Globus pallidus (tissue), 1 donor: ENCODE measurements around the gene ASB10.

ENCODE experiments used
- DNase-seq: peaks from one replicate; pipeline ENCODE4 v3.0.0-alpha.2; 2015; ENCODE audit warnings: low spot score

ASB10 gene, protein sequence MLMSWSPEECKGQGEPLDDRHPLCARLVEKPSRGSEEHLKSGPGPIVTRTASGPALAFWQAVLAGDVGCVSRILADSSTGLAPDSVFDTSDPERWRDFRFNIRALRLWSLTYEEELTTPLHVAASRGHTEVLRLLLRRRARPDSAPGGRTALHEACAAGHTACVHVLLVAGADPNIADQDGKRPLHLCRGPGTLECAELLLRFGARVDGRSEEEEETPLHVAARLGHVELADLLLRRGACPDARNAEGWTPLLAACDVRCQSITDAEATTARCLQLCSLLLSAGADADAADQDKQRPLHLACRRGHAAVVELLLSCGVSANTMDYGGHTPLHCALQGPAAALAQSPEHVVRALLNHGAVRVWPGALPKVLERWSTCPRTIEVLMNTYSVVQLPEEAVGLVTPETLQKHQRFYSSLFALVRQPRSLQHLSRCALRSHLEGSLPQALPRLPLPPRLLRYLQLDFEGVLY

DNA sequence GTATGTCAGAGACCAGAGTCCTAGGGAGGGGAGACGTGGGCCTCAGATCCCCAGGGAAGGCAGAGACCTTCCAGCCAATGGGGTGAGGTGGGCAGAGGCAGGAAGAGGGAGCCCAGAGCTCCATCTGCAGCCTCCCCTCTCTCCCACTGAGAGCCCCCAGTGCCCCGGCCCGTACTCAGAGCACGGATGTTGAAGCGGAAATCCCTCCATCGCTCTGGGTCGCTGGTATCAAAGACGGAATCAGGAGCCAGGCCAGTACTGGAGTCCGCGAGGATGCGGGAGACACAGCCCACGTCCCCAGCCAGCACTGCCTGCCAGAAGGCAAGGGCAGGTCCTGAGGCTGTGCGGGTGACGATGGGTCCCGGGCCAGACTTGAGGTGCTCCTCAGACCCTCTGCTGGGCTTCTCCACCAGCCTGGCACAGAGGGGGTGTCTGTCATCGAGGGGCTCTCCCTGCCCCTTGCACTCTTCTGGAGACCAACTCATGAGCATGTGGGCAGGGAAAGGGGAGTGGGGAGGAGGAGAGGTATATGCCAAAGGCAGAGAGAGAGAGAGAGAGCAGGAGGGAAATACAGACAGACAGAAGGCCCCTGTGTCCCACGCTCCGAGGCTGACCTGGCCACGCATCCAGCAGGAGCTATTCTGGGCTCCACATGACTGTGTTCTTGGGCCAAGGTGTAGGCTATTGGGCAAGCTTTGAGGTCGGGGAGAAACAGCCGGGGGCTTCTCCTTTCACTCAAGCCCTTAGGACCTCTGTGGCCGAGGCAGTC is at the start of gene ASB10:
Gene ASB10, minus strand, starts transcription at position 611 of the 769 bp plus-strand sequence. Its CDS starts 120 bp downstream, at position 491.
- DNase-seq, result no peak

DNA sequence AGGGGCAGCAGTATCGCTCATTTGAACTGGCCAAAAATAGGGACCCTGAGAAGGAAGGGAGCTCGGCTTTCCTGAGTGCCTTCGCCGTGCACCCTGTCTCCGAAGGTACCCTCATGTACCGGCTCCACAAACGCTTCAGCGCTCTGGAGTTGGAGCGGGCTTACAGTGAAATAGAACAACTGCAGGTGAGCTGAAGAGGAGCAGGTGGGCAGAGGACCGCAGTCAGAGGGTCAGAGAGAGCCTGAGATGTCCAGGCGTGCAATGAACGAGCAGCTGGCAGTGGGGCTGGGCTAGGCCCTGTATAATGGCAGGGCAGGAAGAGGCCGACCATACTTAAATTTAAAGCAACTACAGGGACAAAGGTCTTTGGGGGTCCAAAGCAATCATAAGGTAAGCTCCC is 49.4 kb upstream of the ASB10 start:
- DNase-seq, result no peak

DNA sequence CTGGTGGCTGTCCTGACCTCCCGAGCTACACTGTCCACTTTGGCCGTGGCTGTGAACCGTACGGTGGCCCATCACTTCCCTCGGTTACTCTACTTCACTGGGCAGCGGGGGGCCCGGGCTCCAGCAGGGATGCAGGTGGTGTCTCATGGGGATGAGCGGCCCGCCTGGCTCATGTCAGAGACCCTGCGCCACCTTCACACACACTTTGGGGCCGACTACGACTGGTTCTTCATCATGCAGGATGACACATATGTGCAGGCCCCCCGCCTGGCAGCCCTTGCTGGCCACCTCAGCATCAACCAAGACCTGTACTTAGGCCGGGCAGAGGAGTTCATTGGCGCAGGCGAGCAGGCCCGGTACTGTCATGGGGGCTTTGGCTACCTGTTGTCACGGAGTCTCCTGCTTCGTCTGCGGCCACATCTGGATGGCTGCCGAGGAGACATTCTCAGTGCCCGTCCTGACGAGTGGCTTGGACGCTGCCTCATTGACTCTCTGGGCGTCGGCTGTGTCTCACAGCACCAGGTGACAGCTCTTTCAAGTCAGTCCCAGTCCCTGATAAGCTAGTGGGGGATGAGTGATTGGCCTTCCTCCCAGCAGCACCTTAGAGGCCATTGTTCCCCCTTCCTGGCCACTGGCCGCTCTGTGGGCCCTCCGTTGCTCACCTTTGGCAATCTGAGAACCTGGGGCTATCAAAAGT is 48.2 kb upstream of the ASB10 start:
- no peak for DNase-seq

DNA sequence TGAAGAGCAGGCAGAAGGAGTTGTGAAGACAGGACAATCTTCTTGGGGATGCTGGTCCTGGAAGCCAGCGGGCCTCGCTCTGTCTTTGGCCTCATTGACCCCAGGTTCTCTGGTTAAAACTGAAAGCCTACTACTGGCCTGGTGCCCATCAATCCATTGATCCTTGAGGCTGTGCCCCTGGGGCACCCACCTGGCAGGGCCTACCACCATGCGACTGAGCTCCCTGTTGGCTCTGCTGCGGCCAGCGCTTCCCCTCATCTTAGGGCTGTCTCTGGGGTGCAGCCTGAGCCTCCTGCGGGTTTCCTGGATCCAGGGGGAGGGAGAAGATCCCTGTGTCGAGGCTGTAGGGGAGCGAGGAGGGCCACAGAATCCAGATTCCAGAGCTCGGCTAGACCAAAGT is 46.8 kb upstream of the ASB10 start:
- no peak for DNase-seq

DNA sequence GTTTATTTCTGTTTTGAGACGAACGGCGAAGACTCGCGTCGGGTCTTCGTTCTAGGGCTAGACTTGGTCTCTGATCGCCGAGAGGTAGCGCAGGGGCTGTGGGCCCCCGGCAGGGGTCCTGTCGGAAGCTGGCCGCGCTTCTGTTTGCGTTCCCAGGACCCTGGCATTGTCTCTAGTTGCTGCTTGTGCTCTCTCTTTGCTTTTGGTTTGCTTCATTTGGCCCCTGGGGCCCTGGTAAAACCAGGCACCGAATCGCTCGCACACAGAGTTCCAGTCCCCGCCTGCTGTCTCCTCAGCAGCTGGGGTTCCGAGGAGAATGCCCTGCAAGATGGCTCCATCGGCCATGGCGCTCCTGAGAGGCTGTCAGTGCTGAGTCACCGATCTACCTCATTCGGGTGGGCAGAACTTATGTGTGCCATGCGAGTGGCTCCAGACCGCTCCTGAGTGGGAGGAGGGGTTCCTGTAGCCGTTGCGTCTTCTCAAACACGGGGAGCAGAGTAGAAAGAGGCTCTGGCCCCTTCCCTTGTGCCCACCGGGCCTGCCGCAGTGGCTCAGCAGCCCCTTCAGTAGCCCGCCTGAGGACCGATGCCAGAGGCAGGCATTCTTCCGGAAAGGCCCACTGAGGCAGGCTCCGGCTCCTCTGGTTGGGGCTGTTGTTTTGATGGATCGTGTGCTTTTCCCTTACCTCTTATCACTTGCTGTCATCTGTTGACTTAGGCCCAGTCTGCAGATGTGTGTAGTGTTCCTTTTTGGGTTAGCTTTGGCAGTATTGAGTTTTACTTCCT is 46.1 kb upstream of the ASB10 start:
- DNase-seq, result no peak

DNA sequence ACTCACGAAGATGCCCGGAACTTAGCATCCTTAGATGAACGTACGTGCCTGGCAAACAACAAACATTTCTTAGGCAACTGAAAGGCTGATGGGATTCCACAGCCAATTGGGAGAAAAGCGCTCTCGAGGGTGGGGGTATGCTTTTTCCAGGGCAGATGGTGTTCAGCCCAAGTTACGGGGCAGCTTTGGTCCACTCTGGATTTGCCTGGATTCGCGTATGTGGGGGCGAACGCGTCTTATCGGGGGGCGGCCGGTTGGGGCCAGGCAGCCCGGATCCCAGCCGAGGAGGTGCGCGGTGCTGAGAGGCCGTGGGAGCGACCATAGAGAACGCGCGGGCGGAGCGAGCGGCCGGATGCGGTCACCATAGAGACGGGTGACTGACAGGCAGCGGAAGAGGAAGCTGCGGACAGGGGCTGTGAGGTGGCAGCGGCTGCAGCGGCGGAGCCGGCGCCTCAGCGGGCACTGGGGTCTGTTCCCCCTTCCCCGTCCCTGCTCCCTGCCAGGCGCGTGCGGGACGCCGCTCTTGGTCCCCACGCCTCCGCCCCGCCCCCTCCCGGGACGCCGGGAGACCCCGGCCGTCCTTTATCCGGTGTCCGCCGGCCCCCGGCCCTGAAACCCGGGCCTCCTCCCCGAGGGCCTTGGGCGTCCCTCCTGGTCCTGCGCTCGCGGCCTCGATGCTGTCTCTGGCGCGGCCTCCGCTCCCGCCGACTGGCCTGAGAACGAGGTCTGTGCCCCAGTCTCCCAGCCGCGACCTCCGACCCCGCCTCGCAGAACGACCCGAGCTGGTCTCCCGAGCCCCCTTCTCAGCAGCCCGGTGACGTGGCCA is 45.3 kb upstream of the ASB10 start, which contains the start of gene CHPF2:
Gene CHPF2, plus strand, starts transcription at position 393 of the 826 bp plus-strand sequence. CDS start 1,529 bp downstream, outside the sequence.
- peak; percentile 87 for DNase-seq

DNA sequence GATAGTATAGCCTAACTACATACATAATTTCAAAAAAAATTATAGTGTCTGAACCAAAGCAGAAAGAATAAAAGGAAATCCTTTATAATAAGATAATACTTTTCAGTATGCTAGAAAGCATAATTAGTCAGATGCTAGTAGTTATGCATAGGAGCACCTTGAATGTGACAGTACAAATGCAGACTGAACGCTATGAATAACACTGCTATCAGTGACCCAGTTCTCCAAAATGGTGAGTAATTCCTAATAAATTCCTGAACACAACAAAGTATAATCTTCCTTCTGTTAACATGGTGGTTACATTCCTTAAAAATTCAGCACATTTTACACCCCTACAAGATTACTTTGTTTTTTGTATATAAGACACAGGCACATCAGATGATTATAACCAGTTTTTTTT is 44.0 kb upstream of the ASB10 start:
- DNase-seq, result no peak

DNA sequence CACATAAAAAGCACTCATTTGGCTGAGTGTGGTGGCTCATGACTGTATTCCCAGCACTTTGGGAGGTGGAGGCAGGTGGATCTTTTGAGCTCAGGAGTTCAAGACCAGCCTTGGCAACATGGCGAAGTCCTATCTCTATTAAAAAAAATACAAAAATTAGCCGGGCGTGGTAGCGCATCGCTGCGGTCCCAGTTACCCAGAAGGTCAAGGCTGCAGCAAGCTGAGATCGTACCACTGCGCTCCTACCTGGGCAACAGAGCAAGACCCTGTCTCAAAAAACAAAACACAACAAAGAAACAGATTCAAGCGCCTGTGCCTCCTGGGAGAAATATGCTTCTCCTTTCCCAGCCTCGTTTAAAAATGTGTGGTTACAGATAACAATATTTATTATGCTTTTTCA is 42.2 kb upstream of the ASB10 start:
- no peak for DNase-seq

DNA sequence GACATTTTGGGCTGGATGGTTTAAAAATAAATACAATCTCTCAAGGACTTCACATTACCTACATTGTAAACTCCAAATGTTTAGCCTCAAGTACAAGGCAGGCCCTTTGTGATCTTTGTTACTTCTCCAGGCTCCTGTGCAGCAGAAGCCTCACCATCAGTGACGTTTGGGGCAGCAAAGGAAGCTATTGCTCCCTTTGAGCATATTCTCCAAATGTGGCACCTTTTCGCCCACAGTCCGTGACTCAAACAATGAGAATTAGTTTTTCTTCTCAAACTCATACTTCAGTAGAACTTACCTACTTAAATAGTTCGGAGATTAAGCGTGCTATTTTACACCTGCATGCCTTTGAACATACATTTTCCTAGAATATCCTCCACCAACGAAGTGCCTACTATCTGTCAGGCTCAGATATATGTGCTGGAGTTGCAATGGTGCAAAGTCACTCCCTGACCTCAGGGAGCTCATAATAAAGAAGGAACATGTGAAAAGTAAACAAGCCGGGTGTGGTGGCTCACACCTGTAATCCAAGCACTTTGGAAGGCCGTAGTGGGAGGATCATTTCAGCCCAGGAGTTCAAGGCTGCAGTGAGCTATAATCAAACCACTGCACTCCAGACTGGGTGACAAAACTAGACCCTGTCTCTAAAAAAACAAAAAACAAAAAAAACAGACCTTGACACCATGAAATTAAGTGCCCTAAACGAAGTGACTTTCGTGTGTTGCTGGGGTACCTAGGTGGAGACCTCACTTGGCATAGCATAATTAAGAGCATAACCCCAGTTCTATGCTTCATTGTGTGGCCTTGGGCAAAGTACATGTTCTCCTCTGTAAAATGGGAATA is 41.2 kb upstream of the ASB10 start:
- DNase-seq, result no peak

DNA sequence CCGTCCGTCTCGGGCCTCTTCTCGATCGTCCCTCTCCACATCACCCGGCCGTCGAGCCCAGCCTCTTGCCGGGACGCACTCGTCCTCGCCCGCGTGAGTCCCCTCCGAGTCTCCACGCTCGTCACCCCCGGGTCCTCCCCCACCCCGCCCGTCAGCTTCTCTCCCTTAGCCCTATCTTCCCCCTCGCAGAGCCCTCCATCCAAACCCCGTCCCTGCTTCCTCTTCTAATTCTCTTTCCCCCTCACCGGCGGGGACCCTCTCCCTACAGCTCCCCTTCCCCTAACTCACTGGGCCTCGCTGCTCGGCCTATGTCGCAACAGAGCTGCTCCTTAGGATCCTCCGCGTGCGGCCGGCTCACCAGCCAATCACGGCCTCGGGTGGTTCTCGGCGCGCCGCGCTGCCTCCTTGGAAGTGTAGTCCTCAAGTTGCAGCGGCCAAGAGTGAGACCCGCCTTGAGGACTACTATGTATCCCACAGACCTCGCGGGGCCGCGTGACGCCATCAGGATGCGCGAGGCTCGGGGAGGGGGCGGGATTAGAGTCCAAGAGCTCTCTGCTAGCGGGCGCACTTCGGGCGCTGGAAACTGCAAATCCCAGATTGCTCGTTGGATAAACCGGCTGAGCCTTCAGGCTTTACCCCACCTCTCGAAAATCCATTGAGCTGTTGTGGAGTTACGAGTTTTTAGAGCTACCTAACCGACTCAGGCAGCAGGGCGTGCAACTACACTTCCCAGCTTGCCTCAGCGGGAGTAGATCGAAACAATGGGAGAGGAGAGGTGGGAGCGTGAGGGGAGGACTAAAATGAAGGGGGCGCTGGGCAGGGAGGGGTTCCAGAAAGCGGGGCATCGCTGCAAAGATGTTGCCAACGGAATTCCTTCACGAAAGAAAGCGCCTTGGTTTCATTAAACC is 40.1 kb upstream of the ASB10 start, which contains the start of gene ABCF2:
Gene ABCF2, minus strand, starts transcription at position 331 of the 908 bp plus-strand sequence. CDS start 747 bp downstream, outside the sequence.
- peak; percentile 98 for DNase-seq

DNA sequence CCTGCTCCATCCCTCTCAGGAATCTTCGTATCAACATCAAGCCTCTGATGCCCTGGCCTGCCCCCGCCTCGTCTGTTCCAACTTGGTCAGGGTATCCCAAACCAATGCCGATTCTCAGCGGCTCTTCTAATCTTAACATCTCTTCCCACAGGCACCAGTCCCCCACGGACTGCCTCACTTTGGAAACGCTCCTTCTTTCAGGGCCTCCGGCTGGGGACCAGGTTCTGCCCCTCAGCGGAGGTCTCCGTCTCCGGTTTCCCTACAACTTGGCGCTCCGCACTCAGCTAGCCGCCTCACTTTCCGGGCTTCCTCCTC is 39.5 kb upstream of the ASB10 start:
- no peak for DNase-seq

DNA sequence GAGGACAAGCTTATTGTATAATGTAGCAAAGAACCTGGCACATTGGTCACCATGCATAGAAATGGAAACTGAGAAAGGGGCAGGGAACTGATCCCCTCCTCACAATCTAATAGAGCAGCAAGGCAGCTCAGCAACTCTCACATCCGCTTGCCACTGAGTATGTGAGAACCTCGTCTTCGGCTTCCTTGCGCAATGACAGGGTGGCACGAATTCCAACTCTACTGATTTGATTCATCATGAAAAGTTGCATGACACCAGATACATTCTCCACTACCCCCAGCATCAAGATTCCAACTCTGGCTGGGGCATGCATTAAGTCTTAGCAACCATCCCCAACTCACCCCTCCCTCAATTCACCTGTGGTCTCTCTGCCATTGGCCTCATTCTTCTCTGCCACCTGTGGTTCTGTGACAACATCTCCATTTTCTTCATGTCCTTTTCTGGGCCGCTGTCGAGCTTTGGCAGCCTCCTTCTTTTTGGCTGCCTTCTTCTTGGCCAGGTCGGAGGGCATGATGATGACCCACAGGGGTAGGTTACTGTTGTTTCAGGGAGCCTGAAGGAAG is 39.0 kb upstream of the ASB10 start:
- no peak for DNase-seq

DNA sequence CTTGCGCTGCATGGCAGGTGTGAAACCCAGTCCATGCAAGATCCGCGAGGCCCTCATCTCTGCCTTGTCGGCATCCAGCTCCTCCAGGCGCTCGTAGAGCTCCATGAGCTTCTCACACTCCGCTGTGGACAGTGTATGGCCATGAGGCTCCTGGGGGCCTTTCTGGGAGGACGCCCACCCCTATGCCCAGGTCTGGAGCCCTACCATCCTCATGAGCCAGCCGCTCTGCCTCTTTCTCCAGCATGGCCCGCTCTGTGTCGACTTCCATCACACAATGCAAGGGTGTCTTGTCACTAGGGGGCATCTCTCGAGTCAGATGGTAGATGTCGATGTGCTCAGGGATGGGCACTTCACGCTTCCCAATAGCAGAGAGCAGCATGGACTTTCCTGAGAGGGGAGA is 36.7 kb upstream of the ASB10 start:
- DNase-seq, result no peak

DNA sequence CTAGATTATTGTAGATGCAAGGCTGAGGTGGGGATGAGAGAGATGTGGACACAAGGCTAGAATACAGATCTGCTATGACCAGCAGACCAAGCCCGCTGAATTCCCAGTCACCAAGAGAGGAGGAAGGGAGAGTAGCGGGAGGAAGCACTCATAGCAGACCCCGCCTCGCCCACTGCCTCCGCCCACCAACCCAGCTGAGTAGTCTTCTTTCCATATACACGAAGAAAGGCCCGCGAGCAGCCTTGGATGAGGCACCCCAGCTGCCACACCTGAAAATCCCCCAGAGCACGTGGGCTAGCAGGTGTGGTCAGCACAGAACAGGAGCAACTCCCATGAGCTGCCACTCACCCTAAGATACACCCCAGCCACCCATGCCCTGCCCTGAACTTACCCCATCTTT is 31.1 kb upstream of the ASB10 start:
- no peak for DNase-seq

DNA sequence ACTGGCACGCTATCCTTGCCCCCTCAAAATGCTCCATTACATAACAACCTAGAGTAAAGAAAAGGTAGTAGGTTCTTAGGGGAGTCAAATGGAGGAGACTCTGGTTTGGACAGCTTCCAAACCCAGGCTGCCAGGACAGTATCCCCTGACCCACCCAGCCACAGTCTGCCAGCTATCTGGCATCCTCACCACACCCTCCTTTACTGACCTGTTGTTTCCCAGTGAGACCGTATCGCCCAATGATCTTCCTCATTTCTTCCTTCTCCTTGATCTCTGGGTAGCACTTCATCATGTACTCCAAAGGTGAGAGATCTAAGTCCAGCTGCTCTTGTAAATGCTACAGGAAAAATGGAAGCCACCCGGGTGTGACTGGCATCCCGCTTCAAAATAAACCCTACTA is 28.3 kb upstream of the ASB10 start:
- no peak for DNase-seq

DNA sequence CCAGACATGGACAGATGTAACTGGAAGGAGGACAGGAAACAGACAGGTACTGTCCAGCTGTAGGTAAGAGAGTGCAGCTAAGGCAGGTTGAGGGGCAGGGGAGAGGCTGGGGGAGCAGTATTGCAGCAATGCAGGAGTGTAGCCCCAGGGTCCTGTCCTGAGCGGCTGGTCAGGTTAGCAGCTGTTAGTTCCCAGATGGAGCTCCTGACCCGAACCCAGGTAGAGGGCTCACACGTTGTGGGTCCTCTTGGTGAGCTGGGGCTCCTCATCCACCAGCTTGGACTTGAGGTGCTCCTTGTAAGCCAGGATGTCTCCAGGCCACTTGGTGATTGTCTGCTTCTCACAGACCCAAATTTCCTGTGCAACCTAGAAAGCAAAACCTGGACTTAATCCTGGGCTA is 26.8 kb upstream of the ASB10 start:
- no peak for DNase-seq

DNA sequence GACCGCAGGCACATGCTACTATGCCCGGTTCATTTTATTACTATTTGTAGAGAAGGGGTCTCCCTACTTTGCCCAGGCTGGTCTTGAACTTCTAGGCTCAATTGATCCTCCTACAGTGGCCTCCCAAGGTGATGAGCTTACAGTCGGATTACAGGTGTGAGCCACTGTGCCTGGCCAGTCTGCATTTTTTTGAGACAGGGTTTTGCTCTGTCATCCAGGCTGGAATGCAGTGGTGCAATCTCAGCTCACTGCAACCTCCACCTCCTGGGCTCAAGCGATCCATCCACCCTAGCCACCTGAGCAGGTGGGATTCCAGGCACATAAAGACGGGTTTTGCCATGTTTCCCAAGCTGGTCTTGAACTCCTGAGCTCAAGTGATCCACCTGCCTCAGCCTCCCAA is 25.6 kb upstream of the ASB10 start:
- DNase-seq, result no peak

DNA sequence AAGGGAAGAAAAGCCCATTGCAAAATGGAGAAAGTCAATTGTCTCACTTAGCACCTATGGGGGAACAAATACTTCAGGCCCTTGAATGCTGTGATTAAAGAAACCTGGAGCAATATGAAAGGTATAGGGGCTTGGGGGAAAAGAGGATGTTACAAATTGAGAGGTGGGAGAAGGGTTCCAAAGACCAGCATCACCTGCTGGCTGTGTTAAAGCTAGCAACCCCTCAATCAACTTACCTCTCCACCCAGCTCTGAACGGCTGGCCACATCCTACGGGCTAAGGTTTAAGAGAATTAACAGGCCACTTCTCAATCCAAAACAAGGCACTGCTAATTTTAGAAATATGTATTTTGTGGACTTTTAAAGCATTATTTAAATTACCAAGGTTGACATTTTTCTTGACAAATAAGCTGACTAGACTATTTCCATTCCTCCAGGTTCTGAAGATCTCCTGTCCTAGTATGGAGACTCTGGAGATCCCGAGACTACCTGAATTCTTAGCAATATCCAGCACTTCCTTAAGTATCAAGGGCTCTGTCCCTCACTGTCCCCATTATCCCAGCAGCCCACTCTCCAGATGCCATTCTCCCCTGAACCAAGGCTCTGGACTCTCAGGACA is 24.2 kb upstream of the ASB10 start:
- DNase-seq, result no peak
